Measurements from ENCODE around the gene GPD2. TPM values are rescaled to one million over a fixed set of nuclear protein-coding genes. Genes with fewer than 3 reads are reported as not detected.
"Not testable (repeated sequence)": the region's sequence is repeated elsewhere in the genome, so short reads cannot be mapped to it uniquely, and the experiment has no call there.

Gene GPD2
- total RNA-seq, 2 donors from 2014 or later: 21.9 to 28.0 TPM

GRCh38 chr2:156580501-156580900, 144.3 kb downstream of the GPD2 start:
- DNase-seq (ENCODE audit: low spot score in 2 of 2) (no peak), ATAC-seq (no peak)
- Mint-ChIP-seq H3K36me3 (peaks cover 0 to 6% of the 10 kb centered on the region in 2 donors), H3K9me3 (no peaks in the 10 kb centered on the region), H3K27ac (no peak overlapping the region)

- DNase-seq (ENCODE audit: low spot score in 2 of 2) (no peak), ATAC-seq (no peak)
- Mint-ChIP-seq H3K36me3 (peaks cover 0 to 6% of the 10 kb centered on the region in 2 donors), H3K9me3 (no peaks in the 10 kb centered on the region), H3K27ac (no peak overlapping the region)
Observed at GRCh38 chr2:156581280-156581679, 145.1 kb downstream of the GPD2 start.

GRCh38 chr2:156585457-156585856, 149.3 kb downstream of the GPD2 start:
- DNase-seq (ENCODE audit: low spot score in 2 of 2) (no peak), ATAC-seq (no peak)
- H3K27ac Mint-ChIP-seq: no peak overlapping the region
- no peaks in the 10 kb centered on the region for H3K36me3 Mint-ChIP-seq
- no peaks in the 10 kb centered on the region for H3K9me3 Mint-ChIP-seq

- Mint-ChIP-seq H3K9me3 (no peaks in the 10 kb centered on the region), H3K27ac (no peak overlapping the region), H3K36me3 (no peaks in the 10 kb centered on the region)
- DNase-seq (ENCODE audit: low spot score in 2 of 2) (no peak), ATAC-seq (no peak)
Observed at GRCh38 chr2:156586621-156587020, 150.4 kb downstream of the GPD2 start.

GRCh38 chr2:156589381-156590079, 153.4 kb downstream of the GPD2 start:
- no peaks in the 10 kb centered on the region for H3K36me3 Mint-ChIP-seq
- H3K9me3 Mint-ChIP-seq: no peaks in the 10 kb centered on the region
- ATAC-seq: peak; percentile 34 to 51
- H3K27ac Mint-ChIP-seq: no peak overlapping the region
- peak in 1 of 2 donors; percentile 5 for DNase-seq (ENCODE audit: low spot score in 2 of 2)

- no peak for ATAC-seq
- DNase-seq (ENCODE audit: low spot score in 2 of 2): no peak
- H3K36me3 Mint-ChIP-seq: no peaks in the 10 kb centered on the region
- H3K27ac Mint-ChIP-seq: no peak overlapping the region
- H3K9me3 Mint-ChIP-seq: no peaks in the 10 kb centered on the region
Observed at GRCh38 chr2:156590085-156590739, 154.0 kb downstream of the GPD2 start.

- DNase-seq (ENCODE audit: low spot score in 2 of 2) (no peak), ATAC-seq (no peak)
- H3K9me3 Mint-ChIP-seq: no peaks in the 10 kb centered on the region
- H3K27ac Mint-ChIP-seq: no peak overlapping the region
- H3K36me3 Mint-ChIP-seq: no peaks in the 10 kb centered on the region
Observed at GRCh38 chr2:156592809-156593593, 156.8 kb downstream of the GPD2 start.

- no peak for ATAC-seq
- Mint-ChIP-seq H3K27ac (no peak overlapping the region), H3K9me3 (no peaks in the 10 kb centered on the region), H3K36me3 (no peaks in the 10 kb centered on the region)
- DNase-seq (ENCODE audit: low spot score in 2 of 2): no peak
Observed at GRCh38 chr2:156593594-156593921, 157.4 kb downstream of the GPD2 start.

- H3K27ac Mint-ChIP-seq: no peak overlapping the region
Observed at GRCh38 chr2:156598563-156598962, 162.4 kb downstream of the GPD2 start.

GRCh38 chr2:156600196-156600595, 164.0 kb downstream of the GPD2 start:
- Mint-ChIP-seq H3K36me3 (no peaks in the 10 kb centered on the region), H3K27ac (no peak overlapping the region), H3K9me3 (no peaks in the 10 kb centered on the region)
- no peak for DNase-seq (ENCODE audit: low spot score in 2 of 2)
- ATAC-seq: no peak

More at GRCh38 chr2:156598563-156598962, 162.4 kb downstream of the GPD2 start:
- DNase-seq (ENCODE audit: low spot score in 2 of 2) (no peak), ATAC-seq (no peak)
- H3K9me3 Mint-ChIP-seq: no peaks in the 10 kb centered on the region
- H3K36me3 Mint-ChIP-seq: no peaks in the 10 kb centered on the region

GRCh38 chr2:156601855-156602551, 165.8 kb downstream of the GPD2 start:
- DNase-seq (ENCODE audit: low spot score in 2 of 2) (no peak), ATAC-seq (no peak)
- Mint-ChIP-seq H3K27ac (peak overlapping the region in 1 of 2 donors; percentile 37), H3K9me3 (no peaks in the 10 kb centered on the region), H3K36me3 (no peaks in the 10 kb centered on the region)

GRCh38 chr2:156602552-156602933, 166.4 kb downstream of the GPD2 start:
- no peak for ATAC-seq
- no peak overlapping the region for H3K27ac Mint-ChIP-seq
- no peaks in the 10 kb centered on the region for H3K9me3 Mint-ChIP-seq
- no peak for DNase-seq (ENCODE audit: low spot score in 2 of 2)
- H3K36me3 Mint-ChIP-seq: no peaks in the 10 kb centered on the region

- Mint-ChIP-seq H3K27ac (no peak overlapping the region), H3K36me3 (no peaks in the 10 kb centered on the region), H3K9me3 (no peaks in the 10 kb centered on the region)
- ATAC-seq (no peak), DNase-seq (ENCODE audit: low spot score in 2 of 2) (no peak)
Observed at GRCh38 chr2:156615836-156616322, 179.7 kb downstream of the GPD2 start.

- not testable (repeated sequence) for H3K9me3 Mint-ChIP-seq; DNase-seq (ENCODE audit: low spot score in 2 of 2); H3K27ac Mint-ChIP-seq; H3K36me3 Mint-ChIP-seq; ATAC-seq
Observed at GRCh38 chr2:156618071-156618470, 181.9 kb downstream of the GPD2 start.

- H3K9me3 Mint-ChIP-seq: no peaks in the 10 kb centered on the region
- DNase-seq (ENCODE audit: low spot score in 2 of 2): no peak
- no peak overlapping the region for H3K27ac Mint-ChIP-seq
- H3K36me3 Mint-ChIP-seq: no peaks in the 10 kb centered on the region
- ATAC-seq: no peak
Observed at GRCh38 chr2:156619021-156619539, 182.9 kb downstream of the GPD2 start.

GRCh38 chr2:156622491-156622890, 186.3 kb downstream of the GPD2 start:
- H3K27ac Mint-ChIP-seq: no peak overlapping the region
- DNase-seq (ENCODE audit: low spot score in 2 of 2) (no peak), ATAC-seq (no peak)
- H3K9me3 Mint-ChIP-seq: peaks cover 0 to 6% of the 10 kb centered on the region in 2 donors
- no peaks in the 10 kb centered on the region for H3K36me3 Mint-ChIP-seq
